KG1 (cell line): ENCODE measurements around the gene PON3.
A peak's percentile ranks its signal among the peaks of the same experiment; 100 is the strongest.

Source experiments
- DNase-seq: peaks from one replicate; lab custom pipeline; 2025; lab: John Stamatoyannopoulos, UW

Gene PON3

DNA sequence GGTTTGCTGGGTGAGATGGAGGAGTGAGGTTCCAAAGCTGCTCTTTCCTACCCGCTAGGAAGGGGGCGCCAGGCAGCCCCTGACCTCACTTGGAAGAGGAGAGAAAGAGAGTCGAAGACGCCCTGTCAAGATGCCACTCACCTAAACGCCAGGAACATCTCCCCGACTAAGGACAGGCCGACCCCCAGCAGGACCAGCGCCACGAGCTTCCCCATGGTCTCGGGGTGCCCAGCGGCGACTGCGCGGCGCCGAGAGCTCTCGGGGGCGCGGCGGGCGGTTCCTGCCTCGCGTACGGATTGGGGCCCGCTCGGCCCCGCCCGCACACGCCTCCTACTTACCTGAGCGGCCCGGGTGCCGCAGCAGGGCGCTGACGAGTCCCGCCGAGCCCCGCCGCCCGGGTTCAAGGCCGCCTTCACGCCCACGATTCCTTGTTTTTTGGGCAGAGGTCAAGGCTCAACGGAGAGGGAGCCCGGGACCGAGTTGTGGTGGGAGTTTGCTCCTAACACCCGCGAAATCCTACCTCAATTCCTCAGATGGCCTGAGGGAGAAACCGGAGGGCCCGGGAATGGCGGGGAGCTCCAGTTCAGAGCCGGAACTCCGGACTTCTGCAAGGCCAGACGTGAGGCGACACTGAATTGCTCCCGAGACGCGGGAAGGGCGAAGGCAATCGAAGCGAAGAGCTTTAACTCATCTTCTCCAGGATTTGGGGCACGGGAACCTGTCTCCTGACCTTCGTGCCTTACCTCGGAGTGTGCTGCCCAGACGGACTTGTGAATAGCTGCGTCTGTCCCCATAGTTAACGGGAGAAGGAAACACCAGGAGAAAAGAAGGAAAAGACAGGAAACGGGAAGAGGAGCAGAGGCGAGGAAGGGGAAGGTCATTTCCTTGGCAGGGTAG is at the start of gene PON3:
Gene PON3 (minus strand): TSS at position 240 of the 897 bp plus-strand sequence. CDS start 25 bp downstream, at position 215.
- no peak for DNase-seq

DNA sequence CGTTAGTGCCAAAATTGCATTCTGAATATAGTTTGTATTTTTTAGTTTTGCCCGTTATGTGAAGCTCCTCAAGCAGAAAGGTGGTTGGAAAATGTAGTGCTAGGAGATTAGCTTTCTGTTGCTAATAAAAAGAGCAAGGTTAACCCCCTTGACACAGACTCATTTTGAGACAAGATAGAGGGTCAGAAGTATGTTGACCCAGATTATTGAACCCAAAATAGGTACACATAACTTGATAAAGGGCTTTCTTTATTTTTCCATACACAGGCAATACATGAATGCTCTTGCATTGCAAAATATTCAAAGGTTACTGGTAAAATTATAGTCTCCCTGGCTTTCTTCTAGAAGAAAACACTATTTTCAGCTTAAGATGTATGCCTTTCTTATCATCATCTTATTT is 48.6 kb upstream of the PON3 start:
- no peak for DNase-seq

DNA sequence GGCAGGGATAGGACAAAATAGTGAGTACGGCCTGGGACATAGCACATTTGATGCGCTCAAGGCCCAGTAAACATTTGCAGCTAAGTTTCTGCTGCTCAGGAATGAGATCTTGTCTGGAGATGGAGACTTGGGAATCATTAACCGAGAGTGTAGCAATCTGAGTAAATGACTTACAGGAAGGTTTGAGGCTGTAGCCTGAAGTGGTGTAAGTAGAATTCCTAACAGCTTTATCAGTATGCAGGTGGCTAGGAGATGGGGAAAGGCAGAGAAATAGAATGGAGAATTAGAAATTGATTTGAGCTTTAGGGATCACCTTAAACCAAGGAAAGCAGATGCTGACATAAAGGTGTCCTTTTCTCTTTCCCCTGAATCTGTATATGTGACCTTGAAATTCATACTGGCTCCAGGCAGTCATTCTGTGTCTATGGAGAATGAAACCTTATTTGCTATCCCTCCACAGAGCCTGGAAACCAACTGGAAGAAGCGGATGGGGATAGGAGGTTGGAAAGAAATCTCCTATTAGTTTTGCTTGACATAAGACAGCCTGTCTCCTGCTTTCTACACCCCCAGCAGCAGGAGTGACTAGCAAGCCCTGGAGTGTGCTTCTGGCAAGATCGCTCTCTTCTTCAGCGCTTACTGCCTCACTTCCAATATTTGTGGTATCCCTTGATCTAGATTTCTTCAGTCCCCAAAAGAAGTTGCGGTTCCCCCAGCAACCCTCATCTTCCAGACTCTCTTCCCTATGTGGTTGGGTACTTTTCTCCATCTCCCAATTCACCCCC is 45.1 kb upstream of the PON3 start:
- no peak for DNase-seq

DNA sequence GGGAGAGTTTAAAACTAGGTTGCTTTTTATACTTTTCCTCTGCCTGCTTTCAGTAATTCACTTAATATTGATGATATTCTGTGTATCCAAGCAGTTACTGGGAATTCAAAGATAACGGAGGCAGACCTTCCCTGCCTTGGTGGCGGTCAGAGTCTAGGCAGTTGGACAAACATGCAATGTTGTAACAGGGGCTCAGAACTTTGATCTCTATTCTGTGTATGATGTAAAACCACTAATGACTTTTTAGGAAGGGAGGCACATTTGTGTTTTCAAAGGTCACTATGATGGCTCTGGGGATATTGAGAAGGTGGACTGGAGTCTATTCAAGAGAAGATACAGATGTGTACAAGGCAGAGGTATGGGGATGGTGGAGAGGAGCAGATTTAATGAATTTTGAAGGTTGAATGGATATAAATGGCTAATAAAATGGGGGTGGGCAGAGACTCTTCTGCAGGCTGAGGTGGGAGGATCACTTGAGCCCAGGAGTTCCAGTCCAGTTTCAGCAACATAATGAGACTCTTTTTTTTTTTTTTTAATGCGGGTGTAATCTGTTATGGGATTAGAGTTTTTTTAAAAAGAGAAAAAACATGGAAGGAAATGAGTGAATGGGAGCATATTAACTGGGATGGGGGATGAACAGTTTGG is 44.3 kb upstream of the PON3 start:
- DNase-seq = no peak

DNA sequence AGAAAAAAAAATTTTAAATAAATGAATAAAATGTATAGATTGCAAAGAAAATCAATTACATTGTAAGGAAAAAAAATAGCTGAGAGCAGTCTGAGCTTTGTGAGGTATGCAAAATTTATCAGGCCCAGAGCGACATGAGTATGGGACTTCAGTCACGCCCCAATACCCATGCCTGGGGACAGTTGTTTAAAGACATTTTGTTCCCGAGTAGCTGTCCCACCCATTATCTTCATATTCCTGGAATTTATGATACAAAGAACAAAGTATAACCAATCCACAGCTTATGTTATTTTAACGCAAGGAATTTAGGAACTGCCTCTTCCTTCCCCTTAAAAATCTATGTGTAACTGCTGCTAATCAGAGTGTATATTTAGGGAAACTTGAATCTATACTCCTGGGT is 40.2 kb upstream of the PON3 start:
- no peak for DNase-seq

DNA sequence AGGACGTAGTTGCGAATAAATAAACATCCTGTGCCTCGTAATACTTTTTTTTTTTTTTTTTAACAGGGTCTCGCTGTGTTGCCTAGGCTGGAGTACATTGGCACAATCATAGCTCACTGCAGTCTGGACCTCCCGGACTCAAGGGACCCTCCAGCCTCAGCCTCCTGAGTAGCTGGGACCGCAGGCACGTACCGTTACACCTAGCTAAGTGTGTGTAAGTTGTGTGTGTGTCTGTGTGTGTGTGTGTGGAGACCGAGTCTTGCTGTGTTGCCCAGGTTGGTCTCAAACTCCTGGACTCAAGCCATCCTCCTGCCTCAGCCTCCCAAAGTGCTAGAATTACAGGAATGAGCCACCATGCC is 39.2 kb upstream of the PON3 start:
- DNase-seq = no peak

DNA sequence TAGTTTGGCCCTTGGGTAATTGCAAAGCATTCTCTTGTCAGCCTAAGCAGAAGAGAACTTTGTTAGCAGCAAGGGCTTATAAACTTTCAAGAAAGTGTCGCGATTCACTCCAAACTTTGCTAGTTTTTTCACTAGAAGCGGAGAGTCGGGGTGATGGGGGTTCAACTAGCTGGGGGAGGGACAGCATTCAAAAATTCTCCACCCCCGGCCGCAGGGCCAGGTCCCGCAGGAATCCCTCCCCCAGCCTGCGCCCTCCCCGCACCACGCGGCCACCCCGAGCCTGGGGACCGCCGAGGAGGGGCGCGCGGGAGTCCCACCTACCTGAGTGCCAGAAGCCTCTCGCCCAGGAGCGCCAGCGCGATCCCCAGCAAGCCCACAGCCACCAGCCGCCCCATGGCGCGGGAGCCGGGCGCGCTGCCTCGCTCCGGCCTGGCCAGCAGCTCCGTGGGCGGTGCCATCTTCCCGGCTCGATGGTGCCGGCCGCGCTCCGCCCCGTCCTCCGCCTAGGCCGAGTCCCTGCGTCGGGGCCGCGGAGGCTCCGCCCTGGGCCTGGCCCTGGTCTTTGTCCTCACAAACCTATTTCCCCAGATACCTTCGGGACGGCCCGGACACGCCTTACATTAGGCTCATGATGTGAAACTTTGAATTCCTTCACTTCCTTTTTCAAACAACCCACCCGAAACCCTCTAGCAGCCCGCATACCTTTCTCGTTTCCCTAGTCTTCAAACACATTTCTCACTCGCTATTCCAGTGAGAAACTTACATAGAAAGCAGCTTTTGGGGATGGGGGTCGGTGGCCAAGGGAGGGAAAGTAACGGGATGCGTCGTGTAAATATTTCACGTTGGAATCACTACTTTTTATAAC is 38.6 kb upstream of the PON3 start, which contains the start of gene PON2:
Gene PON2 (minus strand): TSS at position 472 of the 865 bp plus-strand sequence. CDS start 77 bp downstream, at position 395.
- DNase-seq = peak; percentile 10

DNA sequence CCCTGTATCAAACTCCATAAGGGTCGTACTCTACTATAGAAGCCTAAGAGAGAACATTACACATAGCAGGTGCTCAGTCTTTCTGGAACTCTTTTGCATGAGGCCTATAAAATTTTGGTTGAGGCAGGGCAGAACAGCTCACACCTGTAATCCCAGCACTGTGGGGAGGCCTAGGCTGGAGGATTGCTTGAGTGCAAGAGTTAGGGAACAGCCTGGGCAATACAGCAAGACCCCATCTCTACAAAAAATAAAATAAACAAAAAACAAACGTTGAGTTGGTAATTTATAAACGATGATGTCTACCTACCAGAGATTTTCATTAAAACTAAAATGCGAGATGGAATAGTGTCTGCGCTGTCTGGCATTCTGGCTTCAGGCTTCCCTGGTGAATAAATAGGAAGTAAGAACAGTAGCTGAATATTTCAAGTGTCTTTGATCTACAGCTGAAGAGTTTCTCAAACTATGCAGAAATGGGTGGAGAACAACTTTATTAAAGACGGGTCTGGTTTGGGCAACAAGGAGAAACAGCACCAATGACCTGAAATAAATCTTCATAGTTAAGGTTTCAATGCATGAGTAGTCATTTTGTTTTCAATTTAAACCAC is 37.9 kb upstream of the PON3 start:
- DNase-seq = no peak

DNA sequence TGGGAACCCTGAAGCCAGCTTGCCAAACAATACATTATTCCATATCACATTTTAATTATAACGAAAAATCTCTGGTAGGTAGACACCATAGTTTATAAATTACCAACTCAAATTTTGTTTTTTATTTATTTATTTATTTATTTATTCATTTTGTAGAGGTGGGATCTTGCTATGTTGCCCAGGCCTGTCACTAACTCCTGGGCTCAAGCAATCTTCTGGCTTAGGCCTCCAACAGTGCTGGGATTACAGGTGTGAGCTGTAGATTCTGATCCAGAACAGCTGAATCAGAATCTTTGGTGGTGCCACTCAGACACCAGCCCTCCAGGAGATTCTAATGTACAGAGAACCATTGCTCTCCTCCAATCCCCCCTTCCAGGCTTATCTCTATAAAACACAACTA is 37.0 kb upstream of the PON3 start:
- DNase-seq = no peak

DNA sequence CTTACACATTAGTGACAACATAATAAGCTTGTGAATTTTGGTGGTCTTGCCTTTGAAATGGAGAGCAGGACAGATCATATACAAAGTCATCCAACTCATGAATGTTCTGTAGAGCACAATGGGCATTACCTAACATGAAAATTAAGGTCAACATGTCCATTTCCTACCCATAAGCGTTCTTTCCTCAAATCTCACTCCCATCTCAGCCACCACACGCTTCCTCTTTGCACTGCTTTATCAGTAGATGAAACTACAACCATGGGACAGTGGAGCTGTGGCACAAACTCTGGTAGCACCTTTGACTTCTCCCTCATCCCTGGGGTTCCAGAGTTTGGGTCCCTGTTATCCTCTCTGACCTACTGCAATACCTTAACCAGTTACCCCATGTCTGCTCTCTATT is 36.4 kb upstream of the PON3 start:
- no peak for DNase-seq

DNA sequence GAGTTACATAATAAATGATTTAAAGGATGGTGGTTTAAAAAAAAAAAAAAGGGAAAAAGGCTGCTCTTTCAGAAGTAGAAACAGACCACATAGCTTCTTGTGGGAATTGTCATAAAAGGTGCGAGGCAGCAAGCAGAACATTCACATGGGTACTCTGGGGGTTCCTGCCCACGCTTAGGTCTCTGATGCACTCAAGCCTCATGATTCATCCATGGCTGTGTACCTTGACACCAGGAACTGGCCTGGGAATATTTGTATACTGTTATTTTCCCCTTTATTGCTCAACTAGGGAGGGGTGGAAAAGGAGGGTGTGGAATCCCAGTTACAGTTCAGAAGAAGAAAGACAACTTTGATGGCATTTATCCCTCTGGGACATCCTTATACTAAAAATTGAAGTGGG is 34.7 kb upstream of the PON3 start:
- DNase-seq = no peak

DNA sequence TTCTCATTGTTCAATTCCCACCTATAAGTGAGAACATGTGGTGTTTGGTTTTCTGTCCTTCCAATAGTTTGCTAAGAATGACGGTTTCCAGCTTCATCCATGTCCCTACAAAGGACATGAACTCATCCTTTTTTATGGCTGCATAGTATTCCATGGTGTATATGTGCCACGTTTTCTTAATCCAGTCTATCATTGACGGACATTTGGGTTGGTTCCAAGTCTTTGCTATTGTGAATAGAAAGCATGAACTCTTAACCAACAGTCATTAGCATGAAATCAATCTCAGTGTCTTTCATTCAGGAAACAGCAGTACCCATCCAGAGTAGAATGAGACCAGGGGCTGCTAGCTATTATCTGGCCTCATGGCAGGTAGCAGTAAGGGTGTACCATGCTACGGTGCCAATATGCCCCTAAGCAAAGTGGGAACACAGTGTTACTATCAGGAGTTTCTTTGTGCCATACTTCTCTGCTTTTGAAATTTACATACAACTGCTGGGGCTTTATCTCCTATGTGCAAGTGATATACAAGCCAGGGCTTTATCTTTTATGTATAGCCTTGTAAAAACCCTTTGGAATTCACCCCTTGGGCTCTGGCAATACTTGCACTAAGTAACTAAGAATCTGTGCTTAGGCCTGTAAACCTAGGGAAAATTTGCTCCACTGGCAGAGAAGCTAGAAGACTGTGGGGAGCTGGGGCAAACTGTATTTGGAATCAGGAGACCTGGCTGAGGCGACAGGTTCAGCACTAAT is 33.2 kb upstream of the PON3 start:
- DNase-seq = no peak

DNA sequence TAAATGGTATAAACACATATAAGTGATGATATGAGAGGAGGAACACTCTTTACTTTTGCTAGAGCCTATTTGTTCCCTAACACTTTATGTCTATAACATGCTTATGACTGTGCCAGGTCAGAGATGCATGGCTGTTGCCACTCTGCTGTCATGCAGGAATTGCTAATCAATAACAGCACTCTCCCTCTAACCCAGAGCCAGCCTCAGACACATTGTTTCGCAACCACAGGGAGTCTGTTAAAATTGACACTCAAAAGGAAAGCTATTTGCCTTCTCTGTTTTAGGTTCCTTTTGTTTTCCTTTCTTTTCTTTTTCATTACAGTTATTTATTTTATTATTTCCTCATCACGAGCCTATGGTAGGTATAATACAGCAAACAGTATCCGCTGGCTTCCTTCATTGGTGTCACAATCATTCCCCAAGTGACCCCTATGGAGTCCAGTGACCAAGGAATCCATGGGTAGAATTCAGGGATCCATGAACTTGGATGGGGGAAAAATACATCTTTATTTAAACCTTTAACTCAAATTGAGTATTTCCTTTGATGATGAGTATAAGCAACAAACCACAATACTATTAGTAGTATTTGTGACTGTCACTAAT is 31.8 kb upstream of the PON3 start:
- no peak for DNase-seq

DNA sequence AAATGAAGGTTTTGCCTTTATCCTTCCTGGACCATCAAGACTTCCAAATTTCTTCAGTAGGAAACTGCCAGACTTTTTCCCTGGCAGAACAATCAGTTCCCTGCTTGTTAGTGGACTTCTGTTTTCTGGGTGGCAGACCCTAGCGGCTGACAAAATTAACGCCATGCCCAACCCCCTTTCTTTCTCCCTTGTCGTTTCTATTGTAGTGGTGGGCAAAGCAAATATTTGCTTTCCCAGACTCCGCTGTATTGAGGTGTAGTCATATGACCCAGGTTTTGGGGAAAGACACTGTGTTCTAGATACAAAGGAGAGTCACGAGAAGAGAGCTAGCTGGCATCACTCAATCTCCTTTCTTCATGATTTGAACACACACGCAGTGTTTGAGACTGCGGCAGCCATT is 31.0 kb upstream of the PON3 start:
- no peak for DNase-seq

DNA sequence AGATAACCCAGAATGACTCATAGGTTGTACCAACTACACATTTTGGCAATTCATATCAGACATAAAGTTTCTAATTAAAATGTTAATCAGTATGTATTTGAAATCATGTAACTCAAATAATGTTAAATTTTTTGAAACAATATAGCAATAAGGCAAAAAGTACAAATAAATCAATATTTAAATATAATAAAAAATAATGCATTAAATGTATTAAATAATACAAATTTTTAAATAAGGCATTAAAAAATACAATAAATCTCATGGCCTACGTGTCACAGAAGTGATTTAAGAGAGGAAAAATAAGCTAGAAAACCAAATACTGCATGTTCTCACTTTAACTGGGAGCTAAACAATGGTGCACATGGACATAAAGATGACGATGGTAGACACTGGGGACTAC is 29.5 kb upstream of the PON3 start:
- no peak for DNase-seq

DNA sequence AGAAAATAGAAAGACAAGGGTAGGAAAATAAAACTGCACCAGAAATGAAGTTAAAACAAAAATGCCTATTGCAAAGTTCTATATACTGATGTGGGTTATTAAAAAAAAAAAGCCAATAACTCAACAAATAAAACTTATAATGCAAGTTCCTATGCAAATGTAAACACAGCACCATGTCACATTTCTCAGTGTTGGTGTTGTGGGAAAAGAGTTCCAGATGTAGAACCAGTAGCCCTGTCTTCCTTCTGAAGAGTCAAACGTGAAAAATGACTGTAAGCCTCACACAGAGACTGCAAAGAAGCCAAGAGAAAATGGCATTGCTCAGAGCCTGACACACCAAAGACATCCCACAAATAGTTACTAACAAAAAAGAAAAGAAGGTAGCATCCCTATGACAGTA is 28.5 kb upstream of the PON3 start:
- no peak for DNase-seq

DNA sequence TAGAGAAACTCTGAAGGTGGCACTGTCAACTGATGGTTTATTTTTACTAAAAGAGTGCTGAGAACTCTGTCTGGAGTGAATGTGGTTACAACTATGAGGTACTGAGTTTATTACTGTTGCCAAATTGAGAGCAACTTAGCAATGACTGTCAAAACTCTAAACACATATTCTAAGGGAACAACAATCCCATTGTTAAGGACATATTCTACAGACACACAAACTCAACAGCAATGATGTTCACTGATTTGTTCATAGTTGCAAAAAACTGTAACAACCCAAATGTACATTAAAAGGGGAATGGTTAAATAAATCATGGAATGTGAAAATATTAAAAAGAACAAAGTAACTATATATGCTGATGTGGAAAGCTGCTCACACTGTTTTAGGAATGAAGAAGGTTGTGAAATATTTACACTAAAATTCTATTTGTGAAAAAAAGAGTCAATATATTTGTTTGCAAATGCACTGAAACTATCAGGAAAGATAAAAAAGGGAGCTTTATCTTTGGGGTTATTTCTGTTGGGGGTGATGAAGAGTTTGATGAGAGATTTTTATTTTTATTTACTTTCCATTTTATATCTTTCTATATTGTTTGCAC is 25.8 kb upstream of the PON3 start:
- DNase-seq = no peak

DNA sequence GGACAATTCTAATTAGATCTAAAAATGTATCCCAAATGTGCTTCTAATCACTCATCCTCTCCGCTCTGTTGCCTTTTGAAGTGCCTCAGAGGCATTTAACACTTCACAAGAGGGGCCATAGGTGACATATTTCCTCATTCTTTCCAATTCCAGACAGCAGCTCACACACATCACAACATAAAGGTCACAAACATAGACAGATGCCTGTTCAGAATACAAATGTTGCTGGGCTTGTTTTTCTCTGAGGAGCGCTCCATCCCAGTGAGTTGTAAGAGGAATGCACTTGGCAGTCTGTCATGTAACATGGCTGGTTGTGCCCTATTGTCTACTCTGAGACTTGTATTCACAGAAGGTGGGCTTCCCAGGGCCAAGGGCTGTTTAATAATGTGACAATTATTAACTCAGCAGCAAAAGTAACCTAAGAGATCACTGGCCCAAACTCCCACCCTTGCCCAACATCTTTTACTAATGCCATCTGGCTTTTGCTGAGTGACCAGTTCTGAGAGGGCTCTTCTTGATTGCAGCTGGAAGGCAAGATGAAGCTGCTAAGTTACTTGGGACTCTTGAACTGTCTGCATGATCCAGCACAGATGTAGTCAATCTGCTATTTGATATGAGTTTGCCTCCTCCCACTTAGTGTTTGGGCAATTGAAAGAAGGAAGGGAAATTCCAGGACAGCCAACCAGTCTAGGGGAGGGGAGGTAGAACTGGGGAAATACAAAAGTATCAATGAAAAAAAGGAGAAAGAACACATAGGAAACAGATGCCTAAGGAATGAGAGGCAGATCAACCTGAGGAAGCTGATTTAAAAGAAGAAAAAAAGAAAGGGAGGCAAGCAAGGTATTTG is 25.0 kb upstream of the PON3 start:
- no peak for DNase-seq

DNA sequence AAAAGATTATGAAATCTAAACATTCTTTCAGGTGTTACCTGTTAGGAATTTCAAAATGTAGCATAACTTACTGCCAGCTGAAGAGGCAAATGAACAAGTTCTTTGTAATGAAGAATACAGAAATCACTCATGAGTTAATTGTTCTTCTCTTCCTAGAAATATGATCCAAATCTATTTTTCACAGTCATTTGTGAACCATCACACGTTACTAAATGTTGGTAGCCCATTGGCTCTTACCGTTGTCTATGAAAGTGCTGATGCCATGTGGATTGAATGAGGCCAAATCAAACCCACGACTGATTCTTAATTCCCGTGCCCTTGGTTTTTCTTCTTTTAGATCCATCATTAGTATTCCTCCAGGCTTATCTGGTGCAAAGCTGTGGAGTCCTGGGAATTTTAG is 15.9 kb upstream of the PON3 start:
- no peak for DNase-seq
